ENCODE measurements around the gene FRMD8. TPM values are rescaled to one million over a fixed set of nuclear protein-coding genes. Genes with fewer than 3 reads are reported as not detected.

The FRMD8 gene
- total and polyA plus RNA-seq, 2 experiments from 2014 or later, result 32.6 to 64.6 TPM

DNA sequence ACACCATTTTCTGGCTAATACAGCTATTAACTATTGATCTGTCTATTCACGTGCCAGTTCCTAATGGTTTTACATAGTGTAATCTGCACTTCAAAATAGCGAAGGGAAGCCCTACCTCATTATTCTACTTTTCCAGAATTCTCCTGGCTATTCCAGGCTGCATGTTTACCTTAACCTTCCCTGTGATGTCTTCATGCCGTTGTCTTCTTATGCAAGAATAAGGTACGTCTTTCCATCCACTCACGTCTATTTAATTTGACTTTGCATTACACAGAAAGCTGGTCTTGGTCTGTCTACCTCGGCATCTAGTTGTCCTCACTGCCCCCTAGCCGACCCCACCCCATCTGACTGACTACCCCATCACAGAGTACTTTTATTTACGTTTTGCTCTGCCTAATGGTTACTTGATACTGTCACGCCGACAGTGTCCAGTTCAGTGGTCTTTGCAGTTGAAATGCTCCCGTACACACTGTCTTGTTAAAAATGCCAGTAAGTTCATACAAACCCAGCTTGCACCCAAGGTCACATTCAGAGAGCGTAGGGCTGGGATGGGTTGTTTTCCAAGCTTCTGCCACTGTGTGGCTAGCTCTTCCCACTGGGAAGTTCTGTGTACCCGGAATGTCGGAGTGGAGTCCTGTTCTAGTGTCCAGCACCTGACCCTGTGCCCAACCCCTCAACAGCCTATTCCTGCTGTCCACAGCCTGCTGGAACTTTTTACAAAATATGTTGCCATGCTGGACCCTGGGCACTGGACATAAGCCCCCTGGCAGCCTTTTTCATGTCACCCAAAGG is 51.2 kb downstream of the FRMD8 start:
- H3K36me3 ChIP-seq, result peaks cover 7% of the 10 kb centered on the region
- H3K27ac ChIP-seq, result no peak overlapping the region
- TF ChIP-seq, protein P1, sequence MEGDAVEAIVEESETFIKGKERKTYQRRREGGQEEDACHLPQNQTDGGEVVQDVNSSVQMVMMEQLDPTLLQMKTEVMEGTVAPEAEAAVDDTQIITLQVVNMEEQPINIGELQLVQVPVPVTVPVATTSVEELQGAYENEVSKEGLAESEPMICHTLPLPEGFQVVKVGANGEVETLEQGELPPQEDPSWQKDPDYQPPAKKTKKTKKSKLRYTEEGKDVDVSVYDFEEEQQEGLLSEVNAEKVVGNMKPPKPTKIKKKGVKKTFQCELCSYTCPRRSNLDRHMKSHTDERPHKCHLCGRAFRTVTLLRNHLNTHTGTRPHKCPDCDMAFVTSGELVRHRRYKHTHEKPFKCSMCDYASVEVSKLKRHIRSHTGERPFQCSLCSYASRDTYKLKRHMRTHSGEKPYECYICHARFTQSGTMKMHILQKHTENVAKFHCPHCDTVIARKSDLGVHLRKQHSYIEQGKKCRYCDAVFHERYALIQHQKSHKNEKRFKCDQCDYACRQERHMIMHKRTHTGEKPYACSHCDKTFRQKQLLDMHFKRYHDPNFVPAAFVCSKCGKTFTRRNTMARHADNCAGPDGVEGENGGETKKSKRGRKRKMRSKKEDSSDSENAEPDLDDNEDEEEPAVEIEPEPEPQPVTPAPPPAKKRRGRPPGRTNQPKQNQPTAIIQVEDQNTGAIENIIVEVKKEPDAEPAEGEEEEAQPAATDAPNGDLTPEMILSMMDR (IDR thresholded peaks at IDR 0.05; ENCODE audit: low read depth, low read length), result no peak
- H3K4me3 ChIP-seq, result no peak overlapping the region
- DNase-seq (ENCODE audit: low read depth in 1 of 2, low spot score in 1 of 2), result peak in 1 of 2 donors; percentile 32
- H3K4me1 ChIP-seq (ENCODE audit: low read depth), result no peaks in the 10 kb centered on the region
- no peaks in the 10 kb centered on the region for H3K27me3 ChIP-seq
- H3K9me3 ChIP-seq (ENCODE audit: low read depth), result no peaks in the 10 kb centered on the region

GRCh38 chr11:65438257-65439151 is 52.1 kb downstream of the FRMD8 start:
- Histone ChIP-seq H3K4me3 (no peak overlapping the region), H3K27ac (no peak overlapping the region), H3K9me3 (ENCODE audit: low read depth) (no peaks in the 10 kb centered on the region), H3K36me3 (peaks cover 7% of the 10 kb centered on the region), H3K27me3 (no peaks in the 10 kb centered on the region), H3K4me1 (ENCODE audit: low read depth) (no peaks in the 10 kb centered on the region)
- DNase-seq (ENCODE audit: low read depth in 1 of 2, low spot score in 1 of 2), result no peak
- TF ChIP-seq, protein P1 (IDR thresholded peaks at IDR 0.05; ENCODE audit: low read depth, low read length), result no peak

DNA sequence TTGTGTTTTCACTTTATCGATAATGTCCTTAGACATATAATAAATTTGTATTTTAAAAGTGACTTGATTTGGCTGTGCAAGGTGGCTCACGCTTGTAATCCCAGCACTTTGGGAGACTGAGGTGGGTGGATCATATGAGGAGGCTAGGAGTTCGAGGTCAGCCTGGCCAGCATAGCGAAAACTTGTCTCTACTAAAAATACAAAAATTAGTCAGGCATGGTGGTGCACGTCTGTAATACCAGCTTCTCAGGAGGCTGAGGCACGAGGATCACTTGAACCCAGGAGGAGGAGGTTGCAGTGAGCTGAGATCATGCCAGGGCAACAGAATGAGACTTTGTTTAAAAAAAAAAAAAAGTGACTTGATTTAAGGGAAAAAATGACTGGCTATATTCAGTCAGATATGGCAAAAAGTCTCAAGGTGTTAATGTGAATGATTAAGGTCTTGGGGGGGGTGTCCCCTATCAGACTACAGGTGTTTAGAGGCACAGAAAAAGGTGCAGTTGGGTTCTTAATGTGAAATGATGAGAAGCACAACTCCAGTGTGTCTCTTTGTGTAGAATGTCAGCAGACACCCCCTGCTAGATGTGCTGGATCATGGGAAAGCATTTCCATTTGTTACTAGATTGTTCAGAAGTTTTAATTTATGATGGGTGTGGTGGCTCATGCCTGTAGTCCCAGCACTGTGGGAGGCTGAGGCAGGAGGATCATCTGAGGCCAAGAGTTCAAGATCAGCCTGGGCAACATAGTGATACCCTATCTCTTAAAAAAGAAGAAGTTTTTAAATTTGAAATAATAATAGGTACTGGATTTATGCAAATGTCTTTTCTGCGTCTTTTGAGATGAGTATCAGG is 53.1 kb downstream of the FRMD8 start:
- no peaks in the 10 kb centered on the region for H3K9me3 ChIP-seq (ENCODE audit: low read depth)
- peaks cover 7% of the 10 kb centered on the region for H3K36me3 ChIP-seq
- no peaks in the 10 kb centered on the region for H3K4me1 ChIP-seq (ENCODE audit: low read depth)
- peak in 1 of 2 donors; percentile 46 for DNase-seq (ENCODE audit: low read depth in 1 of 2, low spot score in 1 of 2)
- no peaks in the 10 kb centered on the region for H3K27me3 ChIP-seq
- TF ChIP-seq, protein P1 (IDR thresholded peaks at IDR 0.05; ENCODE audit: low read depth, low read length), result no peak
- no peak overlapping the region for H3K4me3 ChIP-seq
- no peak overlapping the region for H3K27ac ChIP-seq

DNA sequence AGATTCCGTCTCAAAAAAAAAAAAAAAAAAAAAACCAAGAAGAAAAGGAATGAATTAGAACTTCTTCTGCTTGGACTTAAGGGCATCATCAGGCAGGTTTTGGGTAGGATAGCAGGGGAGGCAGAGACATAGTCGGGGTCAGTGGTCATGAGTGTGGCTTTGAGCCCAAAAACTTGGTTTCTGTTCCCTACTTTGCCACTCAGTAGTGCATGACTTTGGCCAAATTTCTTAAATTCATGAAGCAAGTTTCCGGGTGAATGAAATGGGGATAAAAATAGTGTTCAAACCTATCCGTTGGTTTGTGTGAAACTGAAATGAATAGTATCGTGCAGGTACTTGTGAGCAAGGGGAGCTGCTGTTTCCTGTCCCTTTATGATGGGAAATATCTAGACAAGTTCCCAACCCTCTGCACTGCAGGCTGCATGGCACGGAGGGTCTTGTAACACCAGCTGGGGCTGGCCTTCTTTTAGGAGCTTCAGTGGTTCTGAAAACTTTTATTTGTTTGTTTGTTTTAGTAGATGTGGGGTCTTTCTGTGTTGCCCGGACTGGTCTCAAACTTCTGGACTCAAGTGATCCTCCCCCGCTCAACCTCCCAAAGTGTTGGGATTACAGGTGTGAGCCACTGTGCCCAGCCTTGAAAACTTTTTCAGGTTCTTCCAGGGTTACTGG is 54.5 kb downstream of the FRMD8 start:
- DNase-seq (ENCODE audit: low read depth in 1 of 2, low spot score in 1 of 2), result peak in 1 of 2 donors; percentile 43
- Histone ChIP-seq H3K36me3 (no peaks in the 10 kb centered on the region), H3K9me3 (ENCODE audit: low read depth) (no peaks in the 10 kb centered on the region), H3K4me3 (no peak overlapping the region), H3K4me1 (ENCODE audit: low read depth) (no peaks in the 10 kb centered on the region), H3K27me3 (no peaks in the 10 kb centered on the region), H3K27ac (no peak overlapping the region)
- TF ChIP-seq, protein P1 (IDR thresholded peaks at IDR 0.05; ENCODE audit: low read depth, low read length), result no peak

Measured in cardiac muscle cell (in vitro differentiated cells and primary cell).